T-helper 22 cell (primary cell): ENCODE measurements around the gene SPZ1.
"Not testable (repeated sequence)": the region's sequence is repeated elsewhere in the genome, so short reads cannot be mapped to it uniquely, and the experiment has no call there.

Experiments
- DNase-seq: peaks from one replicate; pipeline ENCODE4 v3.0.0-alpha.2; 2020; ENCODE audit warnings: low read depth

Gene SPZ1

GRCh38 chr5:80319702-80320101 lies at the start of gene SPZ1:
SPZ1 (plus strand) TSS chr5:80320002; CDS start chr5:80320216, 214 bp downstream.
- DNase-seq, result no peak

GRCh38 chr5:80270543-80270942 lies 49.3 kb upstream of the SPZ1 start:
- DNase-seq, result not testable (repeated sequence)

- DNase-seq, result no peak
These were observed 44.5 kb upstream of the SPZ1 start for GRCh38 chr5:80275347-80275746.

- DNase-seq, result no peak
These were observed 43.6 kb upstream of the SPZ1 start for GRCh38 chr5:80276186-80276585.

- no peak for DNase-seq
These were observed 42.6 kb upstream of the SPZ1 start for GRCh38 chr5:80277191-80277590.

- no peak for DNase-seq
These were observed 37.7 kb upstream of the SPZ1 start for GRCh38 chr5:80282054-80282453.

- DNase-seq, result no peak
These were observed 36.4 kb upstream of the SPZ1 start for GRCh38 chr5:80283360-80283759.

- no peak for DNase-seq
These were observed 35.1 kb upstream of the SPZ1 start for GRCh38 chr5:80284720-80285119.

GRCh38 chr5:80288177-80288576 lies 31.6 kb upstream of the SPZ1 start:
- DNase-seq, result no peak

GRCh38 chr5:80289320-80289719 lies 30.5 kb upstream of the SPZ1 start:
- no peak for DNase-seq

- no peak for DNase-seq
These were observed 28.0 kb upstream of the SPZ1 start for GRCh38 chr5:80291761-80292160.

GRCh38 chr5:80296121-80296520 lies 23.7 kb upstream of the SPZ1 start:
- no peak for DNase-seq

- no peak for DNase-seq
These were observed 20.2 kb upstream of the SPZ1 start for GRCh38 chr5:80299601-80300000.

- no peak for DNase-seq
These were observed 19.7 kb upstream of the SPZ1 start for GRCh38 chr5:80300125-80300524.

- DNase-seq, result not testable (repeated sequence)
These were observed 19.0 kb upstream of the SPZ1 start for GRCh38 chr5:80300796-80301195.

GRCh38 chr5:80301342-80301741 lies 18.5 kb upstream of the SPZ1 start:
- not testable (repeated sequence) for DNase-seq

GRCh38 chr5:80302636-80303035 lies 17.2 kb upstream of the SPZ1 start:
- no peak for DNase-seq

- DNase-seq, result no peak
These were observed 11.3 kb upstream of the SPZ1 start for GRCh38 chr5:80308526-80308925.

GRCh38 chr5:80309871-80310665 lies 9.7 kb upstream of the SPZ1 start:
- no peak for DNase-seq

GRCh38 chr5:80315244-80315643 lies 4.6 kb upstream of the SPZ1 start:
- no peak for DNase-seq

GRCh38 chr5:80318212-80318611 lies 1.6 kb upstream of the SPZ1 start:
- DNase-seq, result no peak

GRCh38 chr5:80324912-80325311 lies 5.1 kb downstream of the SPZ1 start:
- DNase-seq, result no peak

GRCh38 chr5:80326468-80326867 lies 6.7 kb downstream of the SPZ1 start:
- DNase-seq, result no peak

GRCh38 chr5:80337379-80337778 lies 17.6 kb downstream of the SPZ1 start:
- DNase-seq, result no peak
